ENCODE results near the gene BEST2.

DNA sequence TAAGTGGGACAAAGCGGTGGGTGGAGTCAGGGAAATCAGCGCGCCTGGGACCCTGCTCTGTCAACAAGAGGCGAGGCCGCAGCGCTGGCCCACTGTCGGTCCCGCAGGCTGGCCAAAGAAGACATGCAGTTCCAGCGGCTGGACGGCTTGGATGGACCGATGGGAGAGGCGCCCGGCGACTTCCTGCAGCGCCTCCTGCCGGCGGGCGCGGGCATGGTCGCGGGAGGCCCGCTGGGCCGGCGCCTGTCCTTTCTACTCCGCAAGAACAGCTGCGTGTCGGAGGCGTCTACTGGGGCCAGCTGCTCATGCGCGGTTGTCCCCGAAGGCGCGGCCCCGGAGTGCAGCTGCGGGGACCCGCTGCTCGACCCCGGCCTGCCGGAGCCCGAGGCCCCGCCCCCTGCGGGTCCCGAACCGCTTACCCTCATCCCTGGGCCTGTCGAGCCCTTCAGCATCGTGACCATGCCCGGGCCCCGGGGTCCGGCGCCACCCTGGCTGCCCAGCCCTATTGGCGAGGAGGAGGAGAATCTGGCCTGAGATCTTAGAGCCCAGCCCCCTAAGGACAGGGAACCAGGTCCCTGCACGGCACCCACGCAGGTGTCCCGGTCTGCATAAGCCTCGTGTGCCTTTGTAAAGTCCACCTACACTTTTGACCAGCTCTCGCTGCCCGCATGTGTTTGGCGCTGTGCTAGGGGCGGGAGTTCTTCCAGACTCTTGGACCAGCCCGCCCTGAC lies 6.1 kb downstream of the BEST2 start:
- TF ChIP-seq, protein P1, sequence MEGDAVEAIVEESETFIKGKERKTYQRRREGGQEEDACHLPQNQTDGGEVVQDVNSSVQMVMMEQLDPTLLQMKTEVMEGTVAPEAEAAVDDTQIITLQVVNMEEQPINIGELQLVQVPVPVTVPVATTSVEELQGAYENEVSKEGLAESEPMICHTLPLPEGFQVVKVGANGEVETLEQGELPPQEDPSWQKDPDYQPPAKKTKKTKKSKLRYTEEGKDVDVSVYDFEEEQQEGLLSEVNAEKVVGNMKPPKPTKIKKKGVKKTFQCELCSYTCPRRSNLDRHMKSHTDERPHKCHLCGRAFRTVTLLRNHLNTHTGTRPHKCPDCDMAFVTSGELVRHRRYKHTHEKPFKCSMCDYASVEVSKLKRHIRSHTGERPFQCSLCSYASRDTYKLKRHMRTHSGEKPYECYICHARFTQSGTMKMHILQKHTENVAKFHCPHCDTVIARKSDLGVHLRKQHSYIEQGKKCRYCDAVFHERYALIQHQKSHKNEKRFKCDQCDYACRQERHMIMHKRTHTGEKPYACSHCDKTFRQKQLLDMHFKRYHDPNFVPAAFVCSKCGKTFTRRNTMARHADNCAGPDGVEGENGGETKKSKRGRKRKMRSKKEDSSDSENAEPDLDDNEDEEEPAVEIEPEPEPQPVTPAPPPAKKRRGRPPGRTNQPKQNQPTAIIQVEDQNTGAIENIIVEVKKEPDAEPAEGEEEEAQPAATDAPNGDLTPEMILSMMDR (conservative IDR thresholded peaks at IDR 0.05 in 1 of 2, IDR thresholded peaks at IDR 0.05 in 1 of 2; ENCODE audit: low read depth in 1 of 2, low read length in 2 of 2), result peak; percentile 65 to 80
- no peak for TF ChIP-seq EZH2 (IDR thresholded peaks at IDR 0.05; ENCODE audit: low read length, missing control alignments)

Data from fibroblast of lung (primary cell).